ENCODE data around the gene BRD8.

BRD8 gene

DNA sequence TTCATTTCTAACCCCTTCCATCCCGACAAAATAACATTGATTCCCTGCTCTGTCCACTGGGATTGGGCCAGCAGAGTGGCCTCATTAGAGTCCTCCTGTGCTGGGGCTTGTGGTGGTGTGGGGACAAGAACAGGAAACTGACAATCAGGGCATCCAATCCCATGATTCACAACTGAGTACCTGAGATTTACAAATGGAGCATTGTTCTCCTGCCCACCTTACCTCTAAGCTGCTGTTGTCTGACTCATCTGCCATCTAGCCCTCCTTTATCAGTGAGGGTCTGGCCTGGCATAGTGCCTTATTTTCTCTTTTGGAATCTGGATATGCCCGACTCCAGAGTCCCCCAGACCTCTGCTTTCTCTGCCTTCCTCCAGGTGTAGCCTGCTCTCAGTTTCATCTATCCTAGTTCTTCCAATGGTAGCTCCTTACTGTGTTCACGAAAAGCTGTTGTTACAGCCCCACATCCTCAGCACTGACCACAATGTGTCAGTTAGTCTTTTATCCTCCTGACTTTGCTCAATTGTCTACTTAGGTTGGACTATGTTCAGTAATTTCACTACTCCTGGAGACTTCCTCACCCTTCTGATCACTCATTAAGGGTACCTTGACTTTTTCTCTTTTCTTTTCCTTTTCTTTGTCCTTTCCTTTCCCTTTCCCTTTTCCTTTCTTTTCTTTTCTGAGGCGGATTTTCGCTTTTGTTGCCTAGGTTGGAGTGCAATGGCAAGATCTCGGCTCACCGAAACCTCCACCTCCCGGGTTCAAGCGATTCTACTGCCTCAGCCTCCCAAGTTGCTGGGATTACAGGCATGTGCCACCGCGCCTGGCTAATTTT lies 81.2 kb downstream of the BRD8 start:
- DNase-seq (ENCODE audit: low read depth), result no peak

DNA sequence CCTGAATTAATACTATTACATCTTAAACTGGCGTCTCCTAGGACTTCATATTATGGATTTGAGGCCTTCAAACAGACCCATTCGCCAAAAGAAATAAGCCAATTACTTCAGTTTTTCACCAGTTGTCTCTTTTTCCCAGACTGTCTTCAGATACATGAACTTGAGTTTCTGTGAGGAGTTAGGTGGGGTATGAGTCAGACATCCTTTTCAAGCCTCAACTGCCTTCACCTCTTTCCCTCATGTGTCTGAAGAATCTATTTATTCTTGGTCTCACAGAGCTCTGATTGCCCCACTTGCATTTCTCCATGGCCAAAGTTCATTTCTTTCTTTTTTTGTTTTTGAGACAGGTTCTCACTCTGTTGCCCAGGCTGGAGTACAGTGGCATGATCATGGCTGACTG lies 82.1 kb downstream of the BRD8 start:
- DNase-seq (ENCODE audit: low read depth), result no peak

DNA sequence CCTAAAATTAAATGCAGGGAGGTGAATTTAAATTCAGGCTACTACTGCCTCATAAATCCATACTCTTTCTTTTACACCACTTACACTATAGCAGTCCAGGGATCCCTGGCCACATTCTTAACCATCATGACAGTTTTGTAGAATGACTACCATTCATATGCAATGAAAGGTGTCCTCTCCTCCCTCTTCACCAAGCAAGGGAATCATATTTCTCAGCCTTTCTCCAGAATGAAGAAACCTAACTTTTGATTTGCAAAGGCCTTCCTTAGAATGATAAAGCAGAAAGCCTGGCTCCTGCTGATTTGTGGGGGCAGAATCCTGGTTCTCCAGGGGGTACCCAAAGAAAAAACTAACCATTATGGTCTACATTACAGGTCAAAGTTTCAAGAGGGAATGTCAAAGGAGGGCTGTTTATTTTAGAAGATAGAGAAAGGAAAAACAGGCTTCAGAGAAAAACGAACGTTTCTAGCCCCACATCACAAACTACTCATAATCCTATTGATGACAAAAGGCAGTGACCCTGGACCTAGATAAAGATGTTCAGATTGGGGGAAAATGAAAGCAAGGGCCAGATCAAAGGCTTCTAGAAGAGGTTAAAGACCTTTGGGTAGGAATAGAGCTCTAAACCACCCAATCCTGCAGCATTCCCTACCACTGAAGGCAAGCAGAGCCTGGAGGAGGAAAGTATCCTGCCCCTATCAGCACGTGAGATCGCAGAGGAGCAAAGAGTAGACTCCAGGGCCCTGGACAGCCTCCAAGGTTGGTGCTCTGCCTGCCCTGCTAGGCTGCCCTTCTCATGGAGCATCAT lies 83.1 kb downstream of the BRD8 start:
- no peak for DNase-seq (ENCODE audit: low read depth)

DNA sequence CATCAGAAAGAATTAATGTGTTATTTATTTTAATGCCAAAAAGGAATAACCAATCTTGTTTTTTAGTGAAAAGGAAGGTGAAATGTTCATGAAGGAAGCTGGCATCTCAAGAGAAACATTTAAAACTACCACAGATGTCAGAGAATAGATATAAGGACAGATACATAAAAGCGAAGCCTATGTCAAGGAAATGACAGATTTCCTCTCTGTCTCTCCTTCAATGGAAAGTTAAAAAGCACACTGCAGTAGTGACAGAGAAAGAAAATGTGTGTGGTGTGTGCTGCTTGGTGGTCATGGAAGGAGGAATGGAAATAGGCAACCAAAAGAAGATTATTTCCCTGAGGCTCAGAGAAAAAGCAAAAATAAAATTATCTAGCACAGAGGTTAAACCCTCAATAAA lies 85.4 kb downstream of the BRD8 start:
- no peak for DNase-seq (ENCODE audit: low read depth)

DNA sequence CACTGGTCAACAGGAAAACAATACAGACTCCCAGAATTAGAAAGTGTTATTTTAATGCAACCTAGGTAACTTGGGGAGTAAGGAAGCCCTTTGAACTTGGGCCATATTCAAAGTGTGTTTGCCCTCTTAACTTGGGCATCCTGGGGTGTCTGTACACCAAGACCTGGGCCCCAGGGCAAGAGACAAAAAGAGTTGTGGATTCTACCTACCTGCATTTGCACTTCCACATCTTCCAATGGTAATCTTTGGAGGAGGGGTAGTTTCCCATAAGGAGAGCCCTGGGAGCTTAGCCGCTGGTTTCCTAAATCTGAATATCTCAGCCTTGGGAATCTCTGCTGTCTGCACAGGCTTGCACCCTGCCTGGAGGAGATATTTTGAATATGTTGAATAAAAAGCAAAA lies 86.1 kb downstream of the BRD8 start:
- DNase-seq (ENCODE audit: low read depth), result no peak

DNA sequence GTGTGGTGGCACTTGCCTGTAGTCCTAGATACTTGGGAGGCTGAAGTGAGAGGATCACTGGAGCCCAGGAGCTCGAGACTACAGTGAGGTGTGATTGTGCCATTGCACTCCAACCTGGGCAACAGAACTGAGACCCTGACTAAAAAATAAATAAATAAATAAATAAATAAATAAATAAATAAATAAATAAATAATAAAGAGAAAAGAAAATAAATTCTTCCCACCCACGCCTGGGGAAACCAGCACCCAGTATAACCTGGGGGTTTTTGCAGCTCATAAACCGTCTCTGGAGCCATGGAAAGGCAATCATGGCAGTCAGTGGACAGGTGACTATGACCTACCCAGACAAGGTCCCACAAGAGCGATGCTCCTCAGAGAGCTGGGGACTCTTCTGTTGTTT lies 86.7 kb downstream of the BRD8 start:
- DNase-seq (ENCODE audit: low read depth), result no peak

All from stimulated activated CD8-positive, alpha-beta memory T cell treated with anti-CD3 and anti-CD28 coated beads, Interleukin-12 subunit alpha, Interleukin-12 subunit beta, amount 100 ng/mL, for 1 hour (primary cell).